ENCODE measurements around the gene REXO1. TPM values are rescaled to one million over a fixed set of nuclear protein-coding genes. Genes with fewer than 3 reads are reported as not detected.

REXO1 gene
- total RNA-seq, 1 experiment from 2014 or later, result 61.1 TPM

GRCh38 chr19:1817553-1818179 is 30.6 kb downstream of the REXO1 start:
- Mint-ChIP-seq H3K4me1 (peaks cover 5% of the 10 kb centered on the region; the same call in 1 of the 2 replicates), H3K27me3 (ENCODE audit: low read depth) (no peaks in the 10 kb centered on the region), H3K27ac (no peak overlapping the region), H3K9me3 (no peaks in the 10 kb centered on the region), H3K4me3 (no peak overlapping the region), H3K36me3 (peaks cover 7% of the 10 kb centered on the region)
- ChIA-PET POLR2A (no interaction called here), CTCF (interaction anchor here (2.2 kb wide), 1 partner anchor 9 kb away, joined by 7 read pairs; no protein-coding TSS in a partner anchor)
- DNase-seq (ENCODE audit: low spot score) (no peak), ATAC-seq (no peak)
- TF ChIP-seq ZBTB21 (CRISPR knock-in tag; IDR thresholded peaks at IDR 0.05; ENCODE audit: borderline replicate concordance) (no peak), ZNF671 (CRISPR knock-in tag; IDR thresholded peaks at IDR 0.05) (no peak), PREB (CRISPR knock-in tag; IDR thresholded peaks at IDR 0.05; ENCODE audit: borderline replicate concordance) (no peak), FOXP4 (CRISPR knock-in tag; IDR thresholded peaks at IDR 0.05) (no peak), ZSCAN18 (CRISPR knock-in tag; IDR thresholded peaks at IDR 0.05) (no peak), STAT6 (CRISPR knock-in tag; conservative IDR thresholded peaks at IDR 0.05; ENCODE audit: low read depth) (no peak), CDX4 (CRISPR knock-in tag; IDR thresholded peaks at IDR 0.05; ENCODE audit: borderline replicate concordance) (no peak), HMGXB4 (CRISPR knock-in tag; IDR thresholded peaks at IDR 0.05) (no peak), ZNF138 (CRISPR knock-in tag; conservative IDR thresholded peaks at IDR 0.05) (no peak), IRF1 (CRISPR knock-in tag; IDR thresholded peaks at IDR 0.05) (no peak), NR2C2 (CRISPR knock-in tag; IDR thresholded peaks at IDR 0.05) (no peak), ATF3 (CRISPR knock-in tag; conservative IDR thresholded peaks at IDR 0.05) (no peak), RORB (CRISPR knock-in tag; IDR thresholded peaks at IDR 0.05) (no peak), ZNF263 (CRISPR knock-in tag; IDR thresholded peaks at IDR 0.05; ENCODE audit: low read depth) (no peak), ZNF396 (CRISPR knock-in tag; IDR thresholded peaks at IDR 0.05; ENCODE audit: borderline replicate concordance) (no peak), ZNF512 (CRISPR knock-in tag; IDR thresholded peaks at IDR 0.05; ENCODE audit: borderline replicate concordance) (no peak), ESRRA (CRISPR knock-in tag; IDR thresholded peaks at IDR 0.05; ENCODE audit: borderline replicate concordance) (no peak), MAX (CRISPR knock-in tag; IDR thresholded peaks at IDR 0.05) (no peak), NR3C1 (CRISPR knock-in tag; conservative IDR thresholded peaks at IDR 0.05; ENCODE audit: low read depth) (no peak)

Measured in WTC11 (cell line).